OCI-LY3 (cell line): ENCODE measurements around the gene ACADVL.
"Not testable (repeated sequence)": the region's sequence is repeated elsewhere in the genome, so short reads cannot be mapped to it uniquely, and the experiment has no call there.

ENCODE experiments used
- EZH2phosphoT487 ChIP-seq: fragments of 200-600 bp; shearing (Covaris generic); IDR thresholded peaks from 2 replicates; pipeline ENCODE4 v1.6.1; 2018; ENCODE audit warnings: antibody characterized with exemption, mixed run types, low read depth
- TF ChIP-seq, protein P1 (sequence below): fragments of 200-600, 300-600 bp; sonication (generic); IDR thresholded peaks from 2 replicates; pipeline ENCODE4 v1.5.1; 2014; ENCODE audit warnings: antibody characterized with exemption, low read length, low read depth

DNA sequence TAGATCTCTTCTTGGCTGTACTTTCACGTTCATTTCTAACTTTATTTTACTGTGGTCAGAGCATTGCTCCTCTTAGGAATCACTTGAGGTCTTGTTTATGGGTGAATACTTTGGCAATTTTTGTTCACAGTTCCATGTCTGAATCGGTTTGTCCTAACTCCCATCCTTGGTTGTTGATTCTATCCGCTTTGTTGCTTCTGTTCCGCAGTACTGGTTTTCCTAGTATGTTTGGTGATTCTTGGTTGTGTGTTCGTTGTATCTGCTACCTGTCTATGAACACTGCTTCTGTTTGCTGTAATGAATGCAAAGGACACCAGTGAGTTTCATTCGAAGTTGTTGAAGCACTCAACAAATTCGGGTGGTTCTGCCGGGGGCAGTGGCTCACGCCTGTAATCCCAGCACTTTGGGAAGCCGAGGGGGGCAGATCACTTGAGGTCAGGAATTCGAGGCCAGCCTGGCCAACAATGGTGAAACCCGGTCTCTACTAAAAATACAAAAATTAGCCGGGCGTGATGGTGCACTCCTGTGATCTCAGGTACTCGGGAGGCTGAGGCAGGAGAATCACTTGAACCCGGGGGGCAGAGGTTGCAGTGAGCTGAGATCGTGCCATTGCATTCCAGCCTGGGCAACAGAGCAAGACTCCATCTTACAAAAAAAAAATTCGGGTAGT is 47.1 kb upstream of the ACADVL start:
- TF ChIP-seq, protein P1, sequence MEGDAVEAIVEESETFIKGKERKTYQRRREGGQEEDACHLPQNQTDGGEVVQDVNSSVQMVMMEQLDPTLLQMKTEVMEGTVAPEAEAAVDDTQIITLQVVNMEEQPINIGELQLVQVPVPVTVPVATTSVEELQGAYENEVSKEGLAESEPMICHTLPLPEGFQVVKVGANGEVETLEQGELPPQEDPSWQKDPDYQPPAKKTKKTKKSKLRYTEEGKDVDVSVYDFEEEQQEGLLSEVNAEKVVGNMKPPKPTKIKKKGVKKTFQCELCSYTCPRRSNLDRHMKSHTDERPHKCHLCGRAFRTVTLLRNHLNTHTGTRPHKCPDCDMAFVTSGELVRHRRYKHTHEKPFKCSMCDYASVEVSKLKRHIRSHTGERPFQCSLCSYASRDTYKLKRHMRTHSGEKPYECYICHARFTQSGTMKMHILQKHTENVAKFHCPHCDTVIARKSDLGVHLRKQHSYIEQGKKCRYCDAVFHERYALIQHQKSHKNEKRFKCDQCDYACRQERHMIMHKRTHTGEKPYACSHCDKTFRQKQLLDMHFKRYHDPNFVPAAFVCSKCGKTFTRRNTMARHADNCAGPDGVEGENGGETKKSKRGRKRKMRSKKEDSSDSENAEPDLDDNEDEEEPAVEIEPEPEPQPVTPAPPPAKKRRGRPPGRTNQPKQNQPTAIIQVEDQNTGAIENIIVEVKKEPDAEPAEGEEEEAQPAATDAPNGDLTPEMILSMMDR = not testable (repeated sequence)
- not testable (repeated sequence) for TF ChIP-seq EZH2phosphoT487
